HepG2 (cell line): ENCODE results near the gene P4HB. TPM values are rescaled to one million over a fixed set of nuclear protein-coding genes. Genes with fewer than 3 reads are reported as not detected.

Source experiments
- ATF1 ChIP-seq: IDR thresholded peaks from 2 replicates; pipeline ENCODE4 v1.6.1; 2016; ENCODE audit warnings: mild to moderate bottlenecking, control low read depth
- CHD4 ChIP-seq: fragments of 200-600 bp; sonication (generic); IDR thresholded peaks from 2 replicates; pipeline ENCODE4 v1.7.0; 2017; ENCODE audit warnings: mild to moderate bottlenecking, low read length, borderline replicate concordance
- HNRNPK ChIP-seq: fragments of 200-400 bp; formaldehyde crosslinking; IDR thresholded peaks from 2 replicates; pipeline ENCODE4 v1.6.1; 2018; ENCODE audit warnings: low read length, low read depth, moderate library complexity, mild to moderate bottlenecking; ENCODE audit not compliant: poor library complexity, severe bottlenecking
- KMT2A ChIP-seq: sonication (generic); formaldehyde crosslinking; IDR thresholded peaks from 2 replicates; pipeline ENCODE4 v1.4.0; 2020; ENCODE audit warnings: missing genetic modification reagents
- MLLT10 ChIP-seq: sonication (generic); formaldehyde crosslinking; IDR thresholded peaks from 2 replicates; pipeline ENCODE4 v1.4.0; 2020; ENCODE audit warnings: missing genetic modification reagents
- RBAK ChIP-seq: sonication (generic); formaldehyde crosslinking; IDR thresholded peaks from 2 replicates; pipeline ENCODE4 v1.5.1; 2020; ENCODE audit warnings: mild to moderate bottlenecking, missing genetic modification reagents
- SALL2 ChIP-seq: sonication (generic); formaldehyde crosslinking; IDR thresholded peaks from 2 replicates; pipeline ENCODE4 v1.8.1; 2023; ENCODE audit warnings: mild to moderate bottlenecking, missing genetic modification reagents, inconsistent platforms
- SP140L ChIP-seq: sonication (generic); formaldehyde crosslinking; IDR thresholded peaks from 2 replicates; pipeline ENCODE4 v1.4.0; 2020; ENCODE audit warnings: missing genetic modification reagents, borderline replicate concordance
- TMF1 ChIP-seq: sonication (generic); formaldehyde crosslinking; IDR thresholded peaks from 2 replicates; pipeline ENCODE4 v1.8.1; 2022; ENCODE audit warnings: low read depth, missing genetic modification reagents
- ZC3H13 ChIP-seq: sonication (generic); formaldehyde crosslinking; IDR thresholded peaks from 2 replicates; pipeline ENCODE4 v1.8.1; 2023; ENCODE audit warnings: mild to moderate bottlenecking, missing genetic modification reagents, moderate library complexity
- ZNF430 ChIP-seq: sonication (generic); formaldehyde crosslinking; IDR thresholded peaks from 2 replicates; pipeline ENCODE4 v1.9.0; 2021; ENCODE audit warnings: mild to moderate bottlenecking, missing genetic modification reagents
- ZNF724P ChIP-seq: sonication (generic); formaldehyde crosslinking; IDR thresholded peaks from 2 replicates; pipeline ENCODE4 v1.8.0; 2022; ENCODE audit warnings: missing genetic modification reagents, borderline replicate concordance
- ZNF777 ChIP-seq: sonication (generic); formaldehyde crosslinking; IDR thresholded peaks from 2 replicates; pipeline ENCODE4 v1.4.0; 2020; ENCODE audit warnings: missing genetic modification reagents
- polyA plus RNA-seq, 8 experiments: library from polyadenylated mRNA; depleted of rRNA in 3 of 8; stranded (reverse) in 7 of 8; unstranded in 1 of 8; fragments of >200 nt; fragmentation: Illumina TruSeq in 4 of 8; extraction: Trizol in 4 of 8; gene quantifications; 2 replicates each; pipeline versions ENCODE4 v1.2.1 to v1.2.3, GENCODE V29; 2011 to 2016; ENCODE audit warnings: low read depth in 4 of 8, missing spikeins in 1 of 8, mixed read lengths in 1 of 8; ENCODE audit not compliant: insufficient read depth in 1 of 8
- total RNA-seq, 5 experiments: library from RNA; depleted of rRNA; stranded (reverse); fragments of >200 nt; fragmentation: Illumina TruSeq; extraction: Trizol; gene quantifications; 2 replicates each; pipeline ENCODE4 v1.2.3, GENCODE V29; 2016; ENCODE audit warnings: low read depth in 1 of 5
- TF ChIP-seq, protein P1 (sequence below): IDR thresholded peaks from 2 replicates; pipeline ENCODE4 v1.6.1; 2016; ENCODE audit warnings: mild to moderate bottlenecking
- TF ChIP-seq, protein P2 (sequence below): sonication (generic); formaldehyde crosslinking; IDR thresholded peaks from 2 replicates; pipeline ENCODE4 v1.8.1; 2022; ENCODE audit warnings: mild to moderate bottlenecking, missing genetic modification reagents
- TF ChIP-seq, protein P3 (sequence below): sonication (generic); formaldehyde crosslinking; IDR thresholded peaks from 2 replicates; pipeline ENCODE4 v1.9.0; 2021; ENCODE audit warnings: missing genetic modification reagents, borderline replicate concordance
- TF ChIP-seq, protein P4 (sequence below): IDR thresholded peaks from 2 replicates; pipeline ENCODE4 v1.6.1; 2016; ENCODE audit warnings: missing compliant biosample characterization, missing genetic modification reagents, borderline replicate concordance
- TF ChIP-seq, protein P5 (sequence below): sonication (generic); formaldehyde crosslinking; IDR thresholded peaks from 2 replicates; pipeline ENCODE4 v1.4.0; 2020; ENCODE audit warnings: mild to moderate bottlenecking, missing genetic modification reagents
- TF ChIP-seq, protein P6 (sequence below): sonication (generic); formaldehyde crosslinking; IDR thresholded peaks from 2 replicates; pipeline ENCODE4 v1.4.0; 2020; ENCODE audit warnings: missing genetic modification reagents
- TF ChIP-seq, protein P7 (sequence below): conservative IDR thresholded peaks from 2 replicates; pipeline ENCODE4 v1.6.1; 2018; ENCODE audit warnings: missing genetic modification reagents

The P4HB gene
- total and polyA plus RNA-seq, 2 of the 13 experiments (the other 11 are each of a cell fraction or from before 2014, with no cell fraction given) = 185 to 782 TPM

DNA sequence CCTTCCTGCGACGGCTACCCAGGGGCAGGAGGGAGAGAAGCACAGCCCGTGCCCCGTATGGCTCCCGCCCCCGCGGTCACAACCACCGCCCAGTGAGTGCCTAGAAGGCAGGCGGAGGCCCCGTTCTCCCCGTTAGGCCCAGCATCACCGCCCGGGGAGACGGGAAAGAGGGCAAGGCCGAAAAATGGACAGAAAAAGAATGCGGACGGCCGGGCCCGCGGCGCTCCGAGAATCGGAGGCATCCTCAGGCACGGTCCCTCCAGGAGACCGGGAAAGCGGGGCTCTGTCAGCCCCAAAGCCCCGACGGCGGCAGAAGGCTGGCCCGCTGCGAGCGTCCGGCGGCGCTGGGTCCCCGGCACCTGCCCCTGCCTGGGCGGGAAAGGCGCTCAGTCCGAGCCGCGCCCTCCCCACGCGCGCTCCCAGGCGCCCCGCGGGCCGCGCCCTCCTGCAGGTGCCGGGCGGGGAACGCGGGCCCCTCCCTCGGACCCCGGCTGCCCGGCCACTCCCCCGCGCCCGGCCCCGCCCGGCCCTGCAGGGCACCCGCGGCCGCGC lies 27.7 kb downstream of the P4HB start (continued):
- TF ChIP-seq, protein P1, sequence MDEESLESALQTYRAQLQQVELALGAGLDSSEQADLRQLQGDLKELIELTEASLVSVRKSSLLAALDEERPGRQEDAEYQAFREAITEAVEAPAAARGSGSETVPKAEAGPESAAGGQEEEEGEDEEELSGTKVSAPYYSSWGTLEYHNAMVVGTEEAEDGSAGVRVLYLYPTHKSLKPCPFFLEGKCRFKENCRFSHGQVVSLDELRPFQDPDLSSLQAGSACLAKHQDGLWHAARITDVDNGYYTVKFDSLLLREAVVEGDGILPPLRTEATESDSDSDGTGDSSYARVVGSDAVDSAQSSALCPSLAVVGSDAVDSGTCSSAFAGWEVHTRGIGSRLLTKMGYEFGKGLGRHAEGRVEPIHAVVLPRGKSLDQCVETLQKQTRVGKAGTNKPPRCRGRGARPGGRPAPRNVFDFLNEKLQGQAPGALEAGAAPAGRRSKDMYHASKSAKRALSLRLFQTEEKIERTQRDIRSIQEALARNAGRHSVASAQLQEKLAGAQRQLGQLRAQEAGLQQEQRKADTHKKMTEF (CRISPR knock-in tag) = no peak
- TF ChIP-seq SALL2 = peak; percentile 39; the same call in 1 of the 2 replicates
- no peak for TF ChIP-seq HNRNPK
- peak; percentile 91 for TF ChIP-seq ZNF777 (CRISPR knock-in tag)
- TF ChIP-seq, protein P2, sequence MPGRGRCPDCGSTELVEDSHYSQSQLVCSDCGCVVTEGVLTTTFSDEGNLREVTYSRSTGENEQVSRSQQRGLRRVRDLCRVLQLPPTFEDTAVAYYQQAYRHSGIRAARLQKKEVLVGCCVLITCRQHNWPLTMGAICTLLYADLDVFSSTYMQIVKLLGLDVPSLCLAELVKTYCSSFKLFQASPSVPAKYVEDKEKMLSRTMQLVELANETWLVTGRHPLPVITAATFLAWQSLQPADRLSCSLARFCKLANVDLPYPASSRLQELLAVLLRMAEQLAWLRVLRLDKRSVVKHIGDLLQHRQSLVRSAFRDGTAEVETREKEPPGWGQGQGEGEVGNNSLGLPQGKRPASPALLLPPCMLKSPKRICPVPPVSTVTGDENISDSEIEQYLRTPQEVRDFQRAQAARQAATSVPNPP (CRISPR knock-in tag) = no peak
- TF ChIP-seq, protein P3, sequence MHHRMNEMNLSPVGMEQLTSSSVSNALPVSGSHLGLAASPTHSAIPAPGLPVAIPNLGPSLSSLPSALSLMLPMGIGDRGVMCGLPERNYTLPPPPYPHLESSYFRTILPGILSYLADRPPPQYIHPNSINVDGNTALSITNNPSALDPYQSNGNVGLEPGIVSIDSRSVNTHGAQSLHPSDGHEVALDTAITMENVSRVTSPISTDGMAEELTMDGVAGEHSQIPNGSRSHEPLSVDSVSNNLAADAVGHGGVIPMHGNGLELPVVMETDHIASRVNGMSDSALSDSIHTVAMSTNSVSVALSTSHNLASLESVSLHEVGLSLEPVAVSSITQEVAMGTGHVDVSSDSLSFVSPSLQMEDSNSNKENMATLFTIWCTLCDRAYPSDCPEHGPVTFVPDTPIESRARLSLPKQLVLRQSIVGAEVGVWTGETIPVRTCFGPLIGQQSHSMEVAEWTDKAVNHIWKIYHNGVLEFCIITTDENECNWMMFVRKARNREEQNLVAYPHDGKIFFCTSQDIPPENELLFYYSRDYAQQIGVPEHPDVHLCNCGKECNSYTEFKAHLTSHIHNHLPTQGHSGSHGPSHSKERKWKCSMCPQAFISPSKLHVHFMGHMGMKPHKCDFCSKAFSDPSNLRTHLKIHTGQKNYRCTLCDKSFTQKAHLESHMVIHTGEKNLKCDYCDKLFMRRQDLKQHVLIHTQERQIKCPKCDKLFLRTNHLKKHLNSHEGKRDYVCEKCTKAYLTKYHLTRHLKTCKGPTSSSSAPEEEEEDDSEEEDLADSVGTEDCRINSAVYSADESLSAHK (CRISPR knock-in tag) = no peak
- no peak for TF ChIP-seq ZC3H13 (CRISPR knock-in tag)
- TF ChIP-seq, protein P4, sequence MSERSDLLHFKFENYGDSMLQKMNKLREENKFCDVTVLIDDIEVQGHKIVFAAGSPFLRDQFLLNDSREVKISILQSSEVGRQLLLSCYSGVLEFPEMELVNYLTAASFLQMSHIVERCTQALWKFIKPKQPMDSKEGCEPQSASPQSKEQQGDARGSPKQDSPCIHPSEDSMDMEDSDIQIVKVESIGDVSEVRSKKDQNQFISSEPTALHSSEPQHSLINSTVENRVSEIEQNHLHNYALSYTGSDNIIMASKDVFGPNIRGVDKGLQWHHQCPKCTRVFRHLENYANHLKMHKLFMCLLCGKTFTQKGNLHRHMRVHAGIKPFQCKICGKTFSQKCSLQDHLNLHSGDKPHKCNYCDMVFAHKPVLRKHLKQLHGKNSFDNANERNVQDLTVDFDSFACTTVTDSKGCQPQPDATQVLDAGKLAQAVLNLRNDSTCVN (CRISPR knock-in tag) = no peak
- no peak for TF ChIP-seq ATF1 (CRISPR knock-in tag)
- TF ChIP-seq KMT2A (CRISPR knock-in tag) = no peak
- TF ChIP-seq ZNF430 = peak; percentile 29; the same call in 1 of the 2 replicates
- TF ChIP-seq CHD4 = no peak
- no peak for TF ChIP-seq MLLT10 (CRISPR knock-in tag)
- peak; percentile 5; the same call in 1 of the 2 replicates for TF ChIP-seq TMF1
- TF ChIP-seq RBAK (CRISPR knock-in tag) = no peak
- TF ChIP-seq, protein P5, sequence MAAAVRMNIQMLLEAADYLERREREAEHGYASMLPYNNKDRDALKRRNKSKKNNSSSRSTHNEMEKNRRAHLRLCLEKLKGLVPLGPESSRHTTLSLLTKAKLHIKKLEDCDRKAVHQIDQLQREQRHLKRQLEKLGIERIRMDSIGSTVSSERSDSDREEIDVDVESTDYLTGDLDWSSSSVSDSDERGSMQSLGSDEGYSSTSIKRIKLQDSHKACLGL (CRISPR knock-in tag) = 0 out of 2 replicates have a peak, but pooled peaks have one; percentile 21
- TF ChIP-seq, protein P6, sequence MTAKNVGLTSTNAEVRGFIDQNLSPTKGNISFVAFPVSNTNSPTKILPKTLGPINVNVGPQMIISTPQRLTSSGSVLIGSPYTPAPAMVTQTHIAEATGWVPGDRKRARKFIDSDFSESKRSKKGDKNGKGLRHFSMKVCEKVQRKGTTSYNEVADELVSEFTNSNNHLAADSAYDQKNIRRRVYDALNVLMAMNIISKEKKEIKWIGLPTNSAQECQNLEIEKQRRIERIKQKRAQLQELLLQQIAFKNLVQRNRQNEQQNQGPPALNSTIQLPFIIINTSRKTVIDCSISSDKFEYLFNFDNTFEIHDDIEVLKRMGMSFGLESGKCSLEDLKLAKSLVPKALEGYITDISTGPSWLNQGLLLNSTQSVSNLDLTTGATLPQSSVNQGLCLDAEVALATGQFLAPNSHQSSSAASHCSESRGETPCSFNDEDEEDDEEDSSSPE (CRISPR knock-in tag) = peak; percentile 28; the same call in 1 of the 2 replicates
- TF ChIP-seq, protein P7, sequence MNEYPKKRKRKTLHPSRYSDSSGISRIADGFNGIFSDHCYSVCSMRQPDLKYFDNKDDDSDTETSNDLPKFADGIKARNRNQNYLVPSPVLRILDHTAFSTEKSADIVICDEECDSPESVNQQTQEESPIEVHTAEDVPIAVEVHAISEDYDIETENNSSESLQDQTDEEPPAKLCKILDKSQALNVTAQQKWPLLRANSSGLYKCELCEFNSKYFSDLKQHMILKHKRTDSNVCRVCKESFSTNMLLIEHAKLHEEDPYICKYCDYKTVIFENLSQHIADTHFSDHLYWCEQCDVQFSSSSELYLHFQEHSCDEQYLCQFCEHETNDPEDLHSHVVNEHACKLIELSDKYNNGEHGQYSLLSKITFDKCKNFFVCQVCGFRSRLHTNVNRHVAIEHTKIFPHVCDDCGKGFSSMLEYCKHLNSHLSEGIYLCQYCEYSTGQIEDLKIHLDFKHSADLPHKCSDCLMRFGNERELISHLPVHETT (CRISPR knock-in tag) = no peak
- TF ChIP-seq SP140L (CRISPR knock-in tag) = 0 out of 2 replicates have a peak, but pooled peaks have one; percentile 4
- TF ChIP-seq ZNF724P (CRISPR knock-in tag) = no peak
